Erythroblast (primary cell): Measurements from ENCODE around the gene ZNF778.

Experiments
- GATA1 ChIP-seq: IDR thresholded peaks from 2 replicates; pipeline ENCODE4 v1.6.1; 2011; ENCODE audit warnings: low read depth, mild to moderate bottlenecking, control low read depth, low read length, moderate library complexity
- POLR2A ChIP-seq: IDR thresholded peaks from 2 replicates; pipeline ENCODE4 v1.6.1; 2011; ENCODE audit warnings: mild to moderate bottlenecking, low read length

- TF ChIP-seq POLR2A (no peak), GATA1 (no peak)
Observed at GRCh38 chr16:89268987-89269735, 51.7 kb downstream of the ZNF778 start.
